GM19468 (cell line): ENCODE results near the gene CSH2.
A peak's percentile ranks its signal among the peaks of the same experiment; 100 is the strongest.
"Not testable (repeated sequence)": the region's sequence is repeated elsewhere in the genome, so short reads cannot be mapped to it uniquely, and the experiment has no call there.

Source experiments
- ATAC-seq: cut with Tn5 transposase; IDR thresholded peaks from one replicate; pipeline ENCODE4 v1.9.1; 2021; ENCODE audit warnings: mild to moderate bottlenecking, moderate library complexity, moderate number of reproducible peaks; ENCODE audit not compliant: unreplicated experiment; ENCODE audit errors: extremely low read depth

Gene CSH2

GRCh38 chr17:63873577-63873976 lies at the start of gene CSH2:
Gene CSH2, minus strand, starts transcription at chr17:63873677. Its CDS starts 63 bp downstream, at chr17:63873614.
- ATAC-seq, result not testable (repeated sequence)

GRCh38 chr17:63922402-63922801 lies 48.9 kb upstream of the CSH2 start:
- not testable (repeated sequence) for ATAC-seq

GRCh38 chr17:63920779-63921178 lies 47.3 kb upstream of the CSH2 start:
- not testable (repeated sequence) for ATAC-seq

GRCh38 chr17:63920050-63920449 lies 46.6 kb upstream of the CSH2 start:
- not testable (repeated sequence) for ATAC-seq

GRCh38 chr17:63919311-63919723 lies 45.8 kb upstream of the CSH2 start:
- ATAC-seq, result peak; percentile 27

- ATAC-seq, result not testable (repeated sequence)
Observed at GRCh38 chr17:63918789-63919305, 45.4 kb upstream of the CSH2 start, which contains the start of gene GH1. Gene GH1, minus strand, starts transcription at chr17:63918839. Its CDS starts 63 bp downstream, at chr17:63918776.

- ATAC-seq, result no peak
Observed at GRCh38 chr17:63918305-63918704, 44.8 kb upstream of the CSH2 start.

- no peak for ATAC-seq
Observed at GRCh38 chr17:63917646-63918045, 44.2 kb upstream of the CSH2 start.

GRCh38 chr17:63917206-63917605 lies 43.7 kb upstream of the CSH2 start:
- ATAC-seq, result not testable (repeated sequence)

GRCh38 chr17:63916566-63917185 lies 43.2 kb upstream of the CSH2 start:
- ATAC-seq, result no peak

- not testable (repeated sequence) for ATAC-seq
Observed at GRCh38 chr17:63915753-63916152, 42.3 kb upstream of the CSH2 start.

GRCh38 chr17:63914471-63914870 lies 41.0 kb upstream of the CSH2 start:
- no peak for ATAC-seq

- ATAC-seq, result no peak
Observed at GRCh38 chr17:63911657-63912100, 38.2 kb upstream of the CSH2 start.

- ATAC-seq, result no peak
Observed at GRCh38 chr17:63911041-63911635, 37.7 kb upstream of the CSH2 start, which contains the start of gene CSHL1. Gene CSHL1, minus strand, starts transcription at chr17:63911258. Its CDS starts 62 bp downstream, at chr17:63911196.

- ATAC-seq, result no peak
Observed at GRCh38 chr17:63910096-63910495, 36.6 kb upstream of the CSH2 start.

- ATAC-seq, result not testable (repeated sequence)
Observed at GRCh38 chr17:63909586-63909985, 36.1 kb upstream of the CSH2 start.

- not testable (repeated sequence) for ATAC-seq
Observed at GRCh38 chr17:63907161-63907778, 33.8 kb upstream of the CSH2 start.

GRCh38 chr17:63904796-63905195 lies 31.3 kb upstream of the CSH2 start:
- ATAC-seq, result not testable (repeated sequence)

- not testable (repeated sequence) for ATAC-seq
Observed at GRCh38 chr17:63903787-63904201, 30.3 kb upstream of the CSH2 start.

- not testable (repeated sequence) for ATAC-seq
Observed at GRCh38 chr17:63901971-63902370, 28.5 kb upstream of the CSH2 start.
